ENCODE data around the gene SPATC1L. TPM values are rescaled to one million over a fixed set of nuclear protein-coding genes. Genes with fewer than 3 reads are reported as not detected.
"Not testable (repeated sequence)": the region's sequence is repeated elsewhere in the genome, so short reads cannot be mapped to it uniquely, and the experiment has no call there.

The SPATC1L gene
- total RNA-seq, 1 donor from 2014 or later, result 4.5 TPM

GRCh38 chr21:46184625-46185555 is 631 bp upstream of the SPATC1L start:
- DNase-seq (ENCODE audit: low read depth), result peak; percentile 48

- not testable (repeated sequence) for DNase-seq (ENCODE audit: low read depth)
Observed at GRCh38 chr21:46183337-46183909, 836 bp downstream of the SPATC1L start.

GRCh38 chr21:46182548-46183336 is 1.5 kb downstream of the SPATC1L start:
- DNase-seq (ENCODE audit: low read depth), result no peak

GRCh38 chr21:46181953-46182547 is 2.2 kb downstream of the SPATC1L start:
- DNase-seq (ENCODE audit: low read depth), result no peak

- no peak for DNase-seq (ENCODE audit: low read depth)
Observed at GRCh38 chr21:46181436-46181835, 2.8 kb downstream of the SPATC1L start.

- no peak for DNase-seq (ENCODE audit: low read depth)
Observed at GRCh38 chr21:46180778-46181391, 3.4 kb downstream of the SPATC1L start.

GRCh38 chr21:46180079-46180722 is 4.1 kb downstream of the SPATC1L start:
- DNase-seq (ENCODE audit: low read depth), result no peak

GRCh38 chr21:46179708-46180078 is 4.6 kb downstream of the SPATC1L start:
- no peak for DNase-seq (ENCODE audit: low read depth)

GRCh38 chr21:46178961-46179360 is 5.3 kb downstream of the SPATC1L start:
- DNase-seq (ENCODE audit: low read depth), result no peak

- not testable (repeated sequence) for DNase-seq (ENCODE audit: low read depth)
Observed at GRCh38 chr21:46176443-46177129, 7.7 kb downstream of the SPATC1L start.

- DNase-seq (ENCODE audit: low read depth), result no peak
Observed at GRCh38 chr21:46173573-46173972, 10.7 kb downstream of the SPATC1L start.

GRCh38 chr21:46172863-46173528 is 11.3 kb downstream of the SPATC1L start:
- DNase-seq (ENCODE audit: low read depth), result no peak

- no peak for DNase-seq (ENCODE audit: low read depth)
Observed at GRCh38 chr21:46171996-46172862, 12.0 kb downstream of the SPATC1L start.

- no peak for DNase-seq (ENCODE audit: low read depth)
Observed at GRCh38 chr21:46171585-46171984, 12.7 kb downstream of the SPATC1L start.

GRCh38 chr21:46170436-46171193 is 13.6 kb downstream of the SPATC1L start:
- not testable (repeated sequence) for DNase-seq (ENCODE audit: low read depth)

GRCh38 chr21:46168659-46169386 is 15.4 kb downstream of the SPATC1L start:
- no peak for DNase-seq (ENCODE audit: low read depth)

- no peak for DNase-seq (ENCODE audit: low read depth)
Observed at GRCh38 chr21:46168238-46168637, 16.0 kb downstream of the SPATC1L start.
